Thymus (tissue), 11 donors: ENCODE measurements around the gene ESPN. TPM values are rescaled to one million over a fixed set of nuclear protein-coding genes. Genes with fewer than 3 reads are reported as not detected.
"Not testable (repeated sequence)": the region's sequence is repeated elsewhere in the genome, so short reads cannot be mapped to it uniquely, and the experiment has no call there.

Source experiments
- DNase-seq, 9 donors: peaks; one replicate each; pipeline ENCODE4 v3.0.0-alpha.2; 2013; ENCODE audit warnings: low spot score in 9 of 9, low read depth in 6 of 9, missing footprints in 1 of 9
- H3K27ac ChIP-seq, 2 donors: one replicate each; pipeline ENCODE4 v1.5.1; 2013; ENCODE audit warnings: control low read depth in 1 of 2, low read depth in 1 of 2, low read length in 1 of 2, mild to moderate bottlenecking in 1 of 2, moderate library complexity in 1 of 2
- H3K27me3 ChIP-seq, 2 donors: one replicate each; pipeline ENCODE4 v1.5.1; 2013; ENCODE audit warnings: low read length in 1 of 2; ENCODE audit not compliant: control insufficient read depth in 2 of 2, insufficient read depth in 1 of 2
- H3K36me3 ChIP-seq, 2 donors: one replicate each; pipeline ENCODE4 v1.5.1; 2013; ENCODE audit warnings: low read length in 1 of 2, mild to moderate bottlenecking in 1 of 2, moderate library complexity in 1 of 2; ENCODE audit not compliant: control insufficient read depth in 2 of 2, insufficient read depth in 2 of 2
- H3K4me1 ChIP-seq, 2 donors: one replicate each; pipeline ENCODE4 v1.5.1; 2013; ENCODE audit warnings: low read length in 2 of 2; ENCODE audit not compliant: control insufficient read depth in 2 of 2, insufficient read depth in 2 of 2
- H3K4me3 ChIP-seq, 2 donors: one replicate each; pipeline ENCODE4 v1.5.1; 2013; ENCODE audit warnings: low read length in 2 of 2, control low read depth in 1 of 2, mild to moderate bottlenecking in 1 of 2
- H3K9me3 ChIP-seq, 2 donors: one replicate each; pipeline ENCODE4 v1.5.1; 2013; ENCODE audit warnings: low read length in 1 of 2, mild to moderate bottlenecking in 1 of 2; ENCODE audit not compliant: control insufficient read depth in 2 of 2, insufficient read depth in 1 of 2
- WGBS: extraction: QIAGEN DNeasy Blood & Tissue Kit; methylation state at CpG from one replicate; pipeline ENCODE4 v1.1.7; 2013; 5-methylcytosine and 5-hydroxymethylcytosine counted together
- polyA plus RNA-seq: library from polyadenylated mRNA; stranded (reverse); fragments of 200-250 nt; gene quantifications from one replicate; pipeline ENCODE4 v1.2.3, GENCODE V29; 2013
- total RNA-seq: library from RNA; stranded (reverse); fragments of 120-200 nt; gene quantifications from one replicate; pipeline ENCODE4 v1.2.4, GENCODE V29; 2013
- donor health status: healthy.

Gene ESPN
- total and polyA plus RNA-seq, 2 donors: 1.0 to 11.8 TPM

- Histone ChIP-seq H3K36me3 (no peaks in the 10 kb centered on the region), H3K4me3 (peak overlapping the region; percentile 69 to 79), H3K4me1 (peaks cover 0 to 25% of the 10 kb centered on the region in 2 donors), H3K9me3 (no peaks in the 10 kb centered on the region), H3K27me3 (peaks cover 17 to 58% of the 10 kb centered on the region in 2 donors), H3K27ac (peak overlapping the region in 1 of 2 donors; percentile 11)
- DNase-seq: peak in 8 of 9 donors; percentile 29 to 83 (median 62)
- 13% methylated on average over 21 of the region's 21 CpGs for WGBS
Observed at GRCh38 chr1:6489799-6490180, 65.2 kb downstream of the ESPN start.

GRCh38 chr1:6490181-6491080 lies 65.9 kb downstream of the ESPN start:
- Histone ChIP-seq H3K27ac (peak overlapping the region in 1 of 2 donors; percentile 61), H3K27me3 (peaks cover 16 to 58% of the 10 kb centered on the region in 2 donors), H3K9me3 (no peaks in the 10 kb centered on the region), H3K36me3 (no peaks in the 10 kb centered on the region), H3K4me1 (peaks cover 0 to 25% of the 10 kb centered on the region in 2 donors), H3K4me3 (peak overlapping the region; percentile 69 to 79)
- under 1% methylated on average over 70 of the region's 70 CpGs for WGBS
- peak in 6 of 9 donors; percentile 33 to 73 (median 50) for DNase-seq

DNA sequence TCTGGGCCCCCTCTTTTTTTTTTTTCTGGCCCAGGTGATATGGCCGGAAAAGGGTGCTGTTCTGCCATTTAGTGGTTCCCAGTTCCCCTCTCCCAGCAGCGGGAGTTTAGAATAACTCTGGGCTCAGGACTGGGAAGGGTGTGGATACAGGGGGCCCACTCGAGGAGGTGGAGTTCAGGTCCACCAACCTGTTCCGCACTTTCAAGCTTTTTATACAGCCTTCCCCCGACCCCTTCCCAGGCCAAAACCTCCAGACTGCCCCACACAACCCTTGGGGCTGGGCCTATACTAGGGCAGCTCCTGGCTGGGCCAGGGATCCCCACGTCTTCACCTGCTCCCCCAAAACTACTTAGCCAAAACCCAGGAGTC lies 66.5 kb downstream of the ESPN start:
- Histone ChIP-seq H3K27ac (no peak overlapping the region), H3K4me1 (peaks cover 0 to 22% of the 10 kb centered on the region in 2 donors), H3K9me3 (no peaks in the 10 kb centered on the region), H3K4me3 (peak overlapping the region; percentile 69 to 79), H3K36me3 (no peaks in the 10 kb centered on the region), H3K27me3 (peaks cover 13 to 59% of the 10 kb centered on the region in 2 donors)
- WGBS: 45% methylated on average over 6 of the region's 6 CpGs
- DNase-seq: no peak

DNA sequence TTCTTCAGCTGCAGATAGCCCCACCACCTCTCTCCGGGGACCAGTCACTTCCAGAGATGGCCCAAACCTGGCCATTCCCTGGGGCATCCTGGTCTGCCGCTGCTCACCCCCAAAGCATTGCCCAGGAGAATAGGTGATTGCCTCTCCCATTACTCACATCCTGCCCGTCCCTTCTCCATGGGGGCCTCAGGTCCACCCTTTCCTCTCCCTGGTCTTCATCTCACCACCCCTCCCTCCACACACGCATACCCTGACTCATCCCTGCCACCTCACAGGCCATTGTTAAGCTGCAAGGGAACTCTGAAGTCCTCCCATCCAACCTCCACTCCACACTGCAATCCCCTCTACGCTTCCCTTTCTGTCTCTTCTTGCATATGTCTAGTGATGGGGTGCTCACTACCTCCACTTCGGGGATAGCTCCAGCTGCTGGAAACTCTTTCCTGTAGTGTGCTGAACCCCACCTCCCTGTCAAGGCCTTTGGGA lies 66.9 kb downstream of the ESPN start, which contains the start of gene PLEKHG5:
Gene PLEKHG5, minus strand, starts transcription at position 188 of the 483 bp plus-strand sequence. CDS start 14,096 bp downstream, outside the sequence.
- Histone ChIP-seq H3K4me3 (peak within 1 kb of the TSS; percentile 69 to 79), H3K36me3 (no peaks in the 10 kb centered on the region), H3K9me3 (no peaks in the 10 kb centered on the region), H3K4me1 (peaks cover 0 to 23% of the 10 kb centered on the region in 2 donors), H3K27me3 (peaks cover 13 to 59% of the 10 kb centered on the region in 2 donors), H3K27ac (peak within 1 kb of the TSS in 1 of 2 donors; percentile 61)
- no peak for DNase-seq
- 94% methylated on average over 6 of the region's 6 CpGs for WGBS

- no peak for DNase-seq
- H3K4me3 ChIP-seq: no peak overlapping the region
- peaks cover 0 to 27% of the 10 kb centered on the region in 2 donors for H3K4me1 ChIP-seq
- no peaks in the 10 kb centered on the region for H3K36me3 ChIP-seq
- WGBS: 92% methylated on average over 10 of the region's 10 CpGs
- H3K9me3 ChIP-seq: no peaks in the 10 kb centered on the region
- H3K27ac ChIP-seq: no peak overlapping the region
- peaks cover 17 to 59% of the 10 kb centered on the region in 2 donors for H3K27me3 ChIP-seq
Observed at GRCh38 chr1:6491966-6492365, 67.4 kb downstream of the ESPN start.

DNA sequence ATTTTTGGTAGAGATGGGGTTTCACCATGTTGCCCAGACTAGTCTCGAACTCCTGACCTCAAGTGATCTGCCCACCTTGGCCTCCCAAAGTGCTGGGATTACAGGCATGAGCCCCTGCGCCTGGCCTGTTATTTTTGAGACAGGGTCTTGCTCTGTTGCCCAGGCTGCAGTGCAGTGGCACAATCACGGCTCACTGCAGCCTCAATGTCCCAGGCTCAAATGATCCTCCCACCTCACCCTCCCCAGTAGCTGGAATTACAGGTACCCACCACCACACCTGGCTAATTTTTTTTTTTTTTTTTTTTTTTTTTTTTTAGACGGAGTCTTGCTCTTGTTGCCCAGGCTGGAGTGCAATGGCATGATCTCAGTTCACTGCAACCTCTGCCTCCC lies 69.3 kb downstream of the ESPN start:
- H3K9me3 ChIP-seq, DNase-seq, H3K4me3 ChIP-seq, H3K27ac ChIP-seq, H3K36me3 ChIP-seq: not testable (repeated sequence)
- 90% methylated on average over 4 of the region's 4 CpGs for WGBS
- Histone ChIP-seq H3K27me3 (peaks cover 33 to 62% of the 10 kb centered on the region in 2 donors), H3K4me1 (peaks cover 0 to 29% of the 10 kb centered on the region in 2 donors)

- WGBS: 93% methylated on average over 4 of the region's 4 CpGs
- Histone ChIP-seq H3K27me3 (peaks cover 34 to 64% of the 10 kb centered on the region in 2 donors), H3K4me1 (peaks cover 0 to 28% of the 10 kb centered on the region in 2 donors), H3K27ac (no peak overlapping the region), H3K4me3 (no peak overlapping the region), H3K36me3 (no peaks in the 10 kb centered on the region), H3K9me3 (no peaks in the 10 kb centered on the region)
- DNase-seq: no peak
Observed at GRCh38 chr1:6494627-6495026, 70.1 kb downstream of the ESPN start.

- 37% methylated on average over 13 of the region's 13 CpGs for WGBS
- H3K9me3 ChIP-seq: no peaks in the 10 kb centered on the region
- peaks cover 34 to 66% of the 10 kb centered on the region in 2 donors for H3K27me3 ChIP-seq
- no peak for DNase-seq
- no peak overlapping the region for H3K27ac ChIP-seq
- H3K4me3 ChIP-seq: no peak overlapping the region
- no peaks in the 10 kb centered on the region for H3K36me3 ChIP-seq
- H3K4me1 ChIP-seq: peaks cover 0 to 24% of the 10 kb centered on the region in 2 donors
Observed at GRCh38 chr1:6495041-6495441, 70.5 kb downstream of the ESPN start.
